ENCODE data around the gene RANBP2. TPM values are rescaled to one million over a fixed set of nuclear protein-coding genes. Genes with fewer than 3 reads are reported as not detected.

RANBP2 gene
- total RNA-seq, 1 donor from 2014 or later, result 73.8 TPM

GRCh38 chr2:108786354-108787215 lies 67.3 kb downstream of the RANBP2 start, which contains the start of gene CCDC138:
Gene CCDC138, plus strand, starts transcription at chr2:108786771. Its CDS starts 52 bp downstream, at chr2:108786823.
- Mint-ChIP-seq H3K4me1 (peaks cover 21% of the 10 kb centered on the region), H3K36me3 (ENCODE audit: low read depth) (peaks cover 9% of the 10 kb centered on the region), H3K27ac (ENCODE audit: unreplicated experiment) (peak within 1 kb of the TSS; percentile 99), H3K4me3 (peak within 1 kb of the TSS; percentile 95), H3K27me3 (ENCODE audit: low read depth) (no peaks in the 10 kb centered on the region), H3K9me3 (no peaks in the 10 kb centered on the region)
- peak; percentile 89 for DNase-seq (ENCODE audit: low read depth, low spot score)
- TF ChIP-seq CTCF (conservative IDR thresholded peaks at IDR 0.05), result no peak

GRCh38 chr2:108787216-108787541 lies 67.9 kb downstream of the RANBP2 start:
- DNase-seq (ENCODE audit: low read depth, low spot score), result no peak
- Mint-ChIP-seq H3K4me3 (peak overlapping the region; percentile 90), H3K9me3 (no peaks in the 10 kb centered on the region), H3K4me1 (peaks cover 21% of the 10 kb centered on the region), H3K27ac (ENCODE audit: unreplicated experiment) (peak overlapping the region; percentile 78), H3K27me3 (ENCODE audit: low read depth) (no peaks in the 10 kb centered on the region), H3K36me3 (ENCODE audit: low read depth) (peaks cover 14% of the 10 kb centered on the region)
- no peak for TF ChIP-seq CTCF (conservative IDR thresholded peaks at IDR 0.05)

- TF ChIP-seq CTCF (conservative IDR thresholded peaks at IDR 0.05), result no peak
- H3K4me3 Mint-ChIP-seq, result no peak overlapping the region
- peak overlapping the region; percentile 57 for H3K27ac Mint-ChIP-seq (ENCODE audit: unreplicated experiment)
- H3K27me3 Mint-ChIP-seq (ENCODE audit: low read depth), result no peaks in the 10 kb centered on the region
- no peak for DNase-seq (ENCODE audit: low read depth, low spot score)
- peaks cover 4% of the 10 kb centered on the region for H3K9me3 Mint-ChIP-seq
- no peaks in the 10 kb centered on the region for H3K4me1 Mint-ChIP-seq
- peaks cover 41% of the 10 kb centered on the region for H3K36me3 Mint-ChIP-seq (ENCODE audit: low read depth)
These were observed 83.9 kb downstream of the RANBP2 start for GRCh38 chr2:108803045-108803736.

- Mint-ChIP-seq H3K36me3 (ENCODE audit: low read depth) (peaks cover 46% of the 10 kb centered on the region), H3K27me3 (ENCODE audit: low read depth) (no peaks in the 10 kb centered on the region), H3K4me3 (no peak overlapping the region), H3K9me3 (peaks cover 16% of the 10 kb centered on the region), H3K4me1 (no peaks in the 10 kb centered on the region), H3K27ac (ENCODE audit: unreplicated experiment) (no peak overlapping the region)
- TF ChIP-seq CTCF (conservative IDR thresholded peaks at IDR 0.05), result no peak
- DNase-seq (ENCODE audit: low read depth, low spot score), result no peak
These were observed 85.8 kb downstream of the RANBP2 start for GRCh38 chr2:108805032-108805431.

GRCh38 chr2:108805782-108806181 lies 86.5 kb downstream of the RANBP2 start:
- peaks cover 50% of the 10 kb centered on the region for H3K36me3 Mint-ChIP-seq (ENCODE audit: low read depth)
- H3K4me3 Mint-ChIP-seq, result no peak overlapping the region
- no peaks in the 10 kb centered on the region for H3K4me1 Mint-ChIP-seq
- H3K27ac Mint-ChIP-seq (ENCODE audit: unreplicated experiment), result peak overlapping the region; percentile 17
- no peaks in the 10 kb centered on the region for H3K27me3 Mint-ChIP-seq (ENCODE audit: low read depth)
- H3K9me3 Mint-ChIP-seq, result peaks cover 18% of the 10 kb centered on the region
- TF ChIP-seq CTCF (conservative IDR thresholded peaks at IDR 0.05), result no peak
- DNase-seq (ENCODE audit: low read depth, low spot score), result no peak
